ENCODE measurements around the gene BLVRB. TPM values are rescaled to one million over a fixed set of nuclear protein-coding genes. Genes with fewer than 3 reads are reported as not detected.

The BLVRB gene
- total and polyA plus RNA-seq, 10 of the 15 experiments (the other 5 are each of a cell fraction or from before 2014, with no cell fraction given): 6.3 to 53.3 (median 27.8) TPM

DNA sequence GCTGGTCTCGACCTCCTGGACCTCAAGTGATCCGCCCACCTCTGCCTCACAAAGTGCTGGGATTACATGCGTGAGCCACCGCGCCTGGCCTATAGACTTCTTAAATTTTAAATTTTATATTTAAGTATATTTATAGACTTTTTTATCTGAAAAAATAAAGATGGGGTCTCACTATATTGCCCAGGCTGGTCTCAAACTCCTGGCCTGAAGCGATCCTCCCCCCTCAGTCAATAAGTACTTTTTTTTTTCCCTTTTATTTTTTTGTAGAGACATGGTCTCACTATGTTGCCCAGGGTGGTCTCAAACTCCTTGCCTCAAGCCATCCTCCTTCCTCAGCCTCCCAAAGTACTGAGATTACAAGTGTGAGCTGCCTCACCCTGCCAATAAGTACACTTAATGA is 41.6 kb downstream of the BLVRB start (continued):
- TF ChIP-seq, protein P1, sequence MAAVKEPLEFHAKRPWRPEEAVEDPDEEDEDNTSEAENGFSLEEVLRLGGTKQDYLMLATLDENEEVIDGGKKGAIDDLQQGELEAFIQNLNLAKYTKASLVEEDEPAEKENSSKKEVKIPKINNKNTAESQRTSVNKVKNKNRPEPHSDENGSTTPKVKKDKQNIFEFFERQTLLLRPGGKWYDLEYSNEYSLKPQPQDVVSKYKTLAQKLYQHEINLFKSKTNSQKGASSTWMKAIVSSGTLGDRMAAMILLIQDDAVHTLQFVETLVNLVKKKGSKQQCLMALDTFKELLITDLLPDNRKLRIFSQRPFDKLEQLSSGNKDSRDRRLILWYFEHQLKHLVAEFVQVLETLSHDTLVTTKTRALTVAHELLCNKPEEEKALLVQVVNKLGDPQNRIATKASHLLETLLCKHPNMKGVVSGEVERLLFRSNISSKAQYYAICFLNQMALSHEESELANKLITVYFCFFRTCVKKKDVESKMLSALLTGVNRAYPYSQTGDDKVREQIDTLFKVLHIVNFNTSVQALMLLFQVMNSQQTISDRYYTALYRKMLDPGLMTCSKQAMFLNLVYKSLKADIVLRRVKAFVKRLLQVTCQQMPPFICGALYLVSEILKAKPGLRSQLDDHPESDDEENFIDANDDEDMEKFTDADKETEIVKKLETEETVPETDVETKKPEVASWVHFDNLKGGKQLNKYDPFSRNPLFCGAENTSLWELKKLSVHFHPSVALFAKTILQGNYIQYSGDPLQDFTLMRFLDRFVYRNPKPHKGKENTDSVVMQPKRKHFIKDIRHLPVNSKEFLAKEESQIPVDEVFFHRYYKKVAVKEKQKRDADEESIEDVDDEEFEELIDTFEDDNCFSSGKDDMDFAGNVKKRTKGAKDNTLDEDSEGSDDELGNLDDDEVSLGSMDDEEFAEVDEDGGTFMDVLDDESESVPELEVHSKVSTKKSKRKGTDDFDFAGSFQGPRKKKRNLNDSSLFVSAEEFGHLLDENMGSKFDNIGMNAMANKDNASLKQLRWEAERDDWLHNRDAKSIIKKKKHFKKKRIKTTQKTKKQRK (IDR thresholded peaks at IDR 0.05; ENCODE audit: low read depth, low read length): no peak
- no peak for TF ChIP-seq NFIC (IDR thresholded peaks at IDR 0.05; ENCODE audit: low read depth, low read length)
- TF ChIP-seq, protein P2, sequence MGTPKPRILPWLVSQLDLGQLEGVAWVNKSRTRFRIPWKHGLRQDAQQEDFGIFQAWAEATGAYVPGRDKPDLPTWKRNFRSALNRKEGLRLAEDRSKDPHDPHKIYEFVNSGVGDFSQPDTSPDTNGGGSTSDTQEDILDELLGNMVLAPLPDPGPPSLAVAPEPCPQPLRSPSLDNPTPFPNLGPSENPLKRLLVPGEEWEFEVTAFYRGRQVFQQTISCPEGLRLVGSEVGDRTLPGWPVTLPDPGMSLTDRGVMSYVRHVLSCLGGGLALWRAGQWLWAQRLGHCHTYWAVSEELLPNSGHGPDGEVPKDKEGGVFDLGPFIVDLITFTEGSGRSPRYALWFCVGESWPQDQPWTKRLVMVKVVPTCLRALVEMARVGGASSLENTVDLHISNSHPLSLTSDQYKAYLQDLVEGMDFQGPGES (IDR thresholded peaks at IDR 0.05): no peak
- TF ChIP-seq, protein P3, sequence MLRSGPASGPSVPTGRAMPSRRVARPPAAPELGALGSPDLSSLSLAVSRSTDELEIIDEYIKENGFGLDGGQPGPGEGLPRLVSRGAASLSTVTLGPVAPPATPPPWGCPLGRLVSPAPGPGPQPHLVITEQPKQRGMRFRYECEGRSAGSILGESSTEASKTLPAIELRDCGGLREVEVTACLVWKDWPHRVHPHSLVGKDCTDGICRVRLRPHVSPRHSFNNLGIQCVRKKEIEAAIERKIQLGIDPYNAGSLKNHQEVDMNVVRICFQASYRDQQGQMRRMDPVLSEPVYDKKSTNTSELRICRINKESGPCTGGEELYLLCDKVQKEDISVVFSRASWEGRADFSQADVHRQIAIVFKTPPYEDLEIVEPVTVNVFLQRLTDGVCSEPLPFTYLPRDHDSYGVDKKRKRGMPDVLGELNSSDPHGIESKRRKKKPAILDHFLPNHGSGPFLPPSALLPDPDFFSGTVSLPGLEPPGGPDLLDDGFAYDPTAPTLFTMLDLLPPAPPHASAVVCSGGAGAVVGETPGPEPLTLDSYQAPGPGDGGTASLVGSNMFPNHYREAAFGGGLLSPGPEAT (IDR thresholded peaks at IDR 0.05; ENCODE audit: low read depth): no peak
- no peak for TF ChIP-seq SPI1 (IDR thresholded peaks at IDR 0.05; ENCODE audit: borderline replicate concordance, insufficient read depth, low read depth, low read length)
- no peak for TF ChIP-seq SMARCA5 (IDR thresholded peaks at IDR 0.05)
- TF ChIP-seq BRCA1 (IDR thresholded peaks at IDR 0.05; ENCODE audit: low read depth, low read length): no peak
- no peak for TF ChIP-seq BMI1 (IDR thresholded peaks at IDR 0.05; ENCODE audit: borderline replicate concordance)
- no peak for TF ChIP-seq NBN (IDR thresholded peaks at IDR 0.05)
- TF ChIP-seq RBBP5 (conservative IDR thresholded peaks at IDR 0.05): no peak
- TF ChIP-seq ZNF217 (IDR thresholded peaks at IDR 0.05): no peak
- no peak for TF ChIP-seq ZNF274 (IDR thresholded peaks at IDR 0.05; ENCODE audit: insufficient read depth, insufficient read length)

Data from GM12878 (cell line).